ENCODE results near the gene CCDC194.

DNA sequence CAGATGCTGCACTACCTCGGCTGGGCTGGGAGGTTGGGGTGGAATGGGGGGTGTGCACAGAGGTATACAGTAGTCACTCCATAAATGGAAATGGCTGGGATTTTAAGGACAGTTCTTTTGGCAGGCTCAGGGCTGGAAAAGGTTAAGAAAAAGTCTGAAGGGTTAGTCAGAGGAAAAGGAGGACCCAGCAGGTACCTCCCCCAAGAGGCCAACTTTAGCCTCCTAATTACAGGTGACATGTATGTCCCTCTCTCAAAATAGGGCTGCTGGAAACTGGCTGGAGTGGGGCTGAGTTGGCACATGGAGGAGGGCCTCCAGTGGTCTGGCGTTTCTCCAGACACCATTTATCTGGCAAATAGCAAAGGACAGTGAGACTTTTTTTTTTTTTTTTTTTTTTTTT lies 994 bp downstream of the CCDC194 start:
- TF ChIP-seq, protein P1, sequence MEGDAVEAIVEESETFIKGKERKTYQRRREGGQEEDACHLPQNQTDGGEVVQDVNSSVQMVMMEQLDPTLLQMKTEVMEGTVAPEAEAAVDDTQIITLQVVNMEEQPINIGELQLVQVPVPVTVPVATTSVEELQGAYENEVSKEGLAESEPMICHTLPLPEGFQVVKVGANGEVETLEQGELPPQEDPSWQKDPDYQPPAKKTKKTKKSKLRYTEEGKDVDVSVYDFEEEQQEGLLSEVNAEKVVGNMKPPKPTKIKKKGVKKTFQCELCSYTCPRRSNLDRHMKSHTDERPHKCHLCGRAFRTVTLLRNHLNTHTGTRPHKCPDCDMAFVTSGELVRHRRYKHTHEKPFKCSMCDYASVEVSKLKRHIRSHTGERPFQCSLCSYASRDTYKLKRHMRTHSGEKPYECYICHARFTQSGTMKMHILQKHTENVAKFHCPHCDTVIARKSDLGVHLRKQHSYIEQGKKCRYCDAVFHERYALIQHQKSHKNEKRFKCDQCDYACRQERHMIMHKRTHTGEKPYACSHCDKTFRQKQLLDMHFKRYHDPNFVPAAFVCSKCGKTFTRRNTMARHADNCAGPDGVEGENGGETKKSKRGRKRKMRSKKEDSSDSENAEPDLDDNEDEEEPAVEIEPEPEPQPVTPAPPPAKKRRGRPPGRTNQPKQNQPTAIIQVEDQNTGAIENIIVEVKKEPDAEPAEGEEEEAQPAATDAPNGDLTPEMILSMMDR (IDR thresholded peaks at IDR 0.05) = no peak
- TF ChIP-seq POLR2AphosphoS5 (IDR thresholded peaks at IDR 0.05) (no peak), POLR2A (IDR thresholded peaks at IDR 0.05) (no peak)
